ENCODE measurements around the gene CCDC137. TPM values are rescaled to one million over a fixed set of nuclear protein-coding genes. Genes with fewer than 3 reads are reported as not detected.
"Not testable (repeated sequence)": the region's sequence is repeated elsewhere in the genome, so short reads cannot be mapped to it uniquely, and the experiment has no call there.

CCDC137 gene
- total RNA-seq, 1 donor from 2014 or later = 41.3 TPM

DNA sequence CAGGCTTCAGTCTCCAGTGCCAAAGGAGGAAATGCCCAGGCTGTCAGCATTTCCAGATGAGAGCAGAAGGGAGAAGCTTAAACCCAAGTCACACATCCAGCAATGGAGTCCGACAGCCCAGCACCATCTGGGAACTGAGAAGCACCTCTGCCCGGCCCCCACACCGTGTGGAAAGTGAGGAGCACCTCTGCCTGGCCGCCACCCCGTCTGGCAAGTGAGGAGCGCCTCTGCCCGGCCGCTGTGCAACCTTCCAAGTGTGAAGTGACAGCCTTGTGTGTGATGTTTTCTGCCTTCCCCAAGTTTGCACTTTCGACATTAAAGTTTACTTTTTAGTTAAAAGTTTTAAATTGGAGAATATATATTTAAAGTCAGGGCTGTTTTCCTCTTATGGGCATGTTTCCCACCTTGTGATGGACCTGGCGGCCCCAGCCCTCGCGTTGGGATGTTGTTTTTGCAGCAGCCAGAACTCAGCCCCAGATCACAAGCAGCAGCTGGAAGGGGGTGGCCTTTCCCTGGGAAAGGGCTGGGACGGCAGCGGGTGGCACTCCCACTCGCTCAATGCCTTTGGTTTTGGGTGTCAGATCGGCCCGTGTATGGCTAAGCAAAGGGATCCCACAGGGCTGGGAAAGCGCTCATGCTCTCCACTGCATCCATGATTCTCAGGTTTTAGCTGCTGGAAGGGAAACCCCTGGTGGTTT lies 7.2 kb downstream of the CCDC137 start:
- TF ChIP-seq, protein P1, sequence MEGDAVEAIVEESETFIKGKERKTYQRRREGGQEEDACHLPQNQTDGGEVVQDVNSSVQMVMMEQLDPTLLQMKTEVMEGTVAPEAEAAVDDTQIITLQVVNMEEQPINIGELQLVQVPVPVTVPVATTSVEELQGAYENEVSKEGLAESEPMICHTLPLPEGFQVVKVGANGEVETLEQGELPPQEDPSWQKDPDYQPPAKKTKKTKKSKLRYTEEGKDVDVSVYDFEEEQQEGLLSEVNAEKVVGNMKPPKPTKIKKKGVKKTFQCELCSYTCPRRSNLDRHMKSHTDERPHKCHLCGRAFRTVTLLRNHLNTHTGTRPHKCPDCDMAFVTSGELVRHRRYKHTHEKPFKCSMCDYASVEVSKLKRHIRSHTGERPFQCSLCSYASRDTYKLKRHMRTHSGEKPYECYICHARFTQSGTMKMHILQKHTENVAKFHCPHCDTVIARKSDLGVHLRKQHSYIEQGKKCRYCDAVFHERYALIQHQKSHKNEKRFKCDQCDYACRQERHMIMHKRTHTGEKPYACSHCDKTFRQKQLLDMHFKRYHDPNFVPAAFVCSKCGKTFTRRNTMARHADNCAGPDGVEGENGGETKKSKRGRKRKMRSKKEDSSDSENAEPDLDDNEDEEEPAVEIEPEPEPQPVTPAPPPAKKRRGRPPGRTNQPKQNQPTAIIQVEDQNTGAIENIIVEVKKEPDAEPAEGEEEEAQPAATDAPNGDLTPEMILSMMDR (IDR thresholded peaks at IDR 0.05) = no peak
- DNase-seq (no peak), ATAC-seq (ENCODE audit: low read depth) (no peak)
- Mint-ChIP-seq H3K36me3 (ENCODE audit: low read depth) (peaks cover 50% of the 10 kb centered on the region), H3K27ac (no peak overlapping the region), H3K27me3 (no peaks in the 10 kb centered on the region), H3K9me3 (no peaks in the 10 kb centered on the region), H3K4me1 (peaks cover 6% of the 10 kb centered on the region), H3K4me3 (no peak overlapping the region)
- CTCF ChIA-PET = no interaction called here
- intact Hi-C loops (cut with micrococcal nuclease) = no loop called here
- POLR2A ChIA-PET = interaction anchor here (0.6 to 2.3 kb wide), 2 partner anchors 10 to 182 kb away, joined by 6 to 10 read pairs; partner anchors contain the start of genes ARL16 and HGS

DNA sequence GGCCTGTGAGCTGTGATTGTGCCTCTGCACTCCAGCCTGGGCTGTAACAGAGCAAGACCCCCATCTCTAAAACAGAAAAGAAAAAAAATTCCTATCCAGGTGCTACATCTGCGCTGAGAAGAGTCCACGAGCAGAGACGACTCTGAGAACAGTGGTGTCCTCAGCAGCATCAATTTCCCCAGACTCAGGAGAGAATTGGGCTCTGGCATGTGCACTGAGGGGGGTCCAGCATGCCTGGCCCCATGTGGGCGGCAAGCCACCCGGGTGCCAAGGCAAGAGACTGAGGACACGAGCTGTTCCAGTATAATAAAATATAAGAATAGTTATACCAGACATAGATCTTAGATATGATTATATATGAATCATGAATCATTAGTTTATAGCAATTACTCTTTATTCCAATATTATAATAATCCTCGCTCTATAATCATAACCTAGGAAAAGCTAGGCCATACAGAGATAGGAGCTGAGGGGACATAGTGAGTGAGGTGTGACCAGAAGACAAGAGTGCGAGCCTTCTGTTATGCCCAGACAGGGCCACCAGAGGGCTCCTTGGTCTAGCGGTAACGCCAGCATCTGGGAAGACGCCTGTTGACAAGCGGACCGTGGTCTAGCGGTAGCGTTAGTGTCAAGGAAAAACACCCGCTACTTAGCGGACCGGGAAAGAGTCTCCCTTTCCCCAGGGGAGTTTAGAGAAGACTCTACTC lies 9.1 kb downstream of the CCDC137 start:
- not testable (repeated sequence) for H3K4me3 Mint-ChIP-seq

DNA sequence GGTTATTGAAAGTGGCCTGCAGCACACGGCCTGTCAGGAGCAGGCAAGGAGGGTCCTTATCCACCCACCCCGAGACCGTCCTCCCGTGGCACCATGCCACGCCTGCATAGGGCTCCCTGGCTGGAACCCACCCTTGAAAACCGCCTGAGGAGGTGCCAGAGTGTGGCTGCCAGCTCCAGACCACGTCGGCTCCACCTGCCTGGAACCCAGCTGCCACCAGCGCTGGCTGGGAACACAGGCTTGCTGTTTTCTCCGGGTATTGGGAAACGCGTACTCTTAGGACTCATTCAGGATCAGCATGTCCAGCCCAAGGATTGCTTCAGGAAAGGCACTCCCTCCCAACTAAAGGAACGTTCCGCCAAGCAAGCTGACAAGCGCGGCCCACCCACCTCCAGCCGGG lies 10.4 kb downstream of the CCDC137 start:
- ChIA-PET CTCF (no interaction called here), POLR2A (interaction anchor here (0.7 kb wide), 1 partner anchor 1100 kb away, joined by 4 read pairs; no protein-coding TSS in a partner anchor)
- intact Hi-C loops (cut with micrococcal nuclease) = no loop called here
- DNase-seq = no peak
- no peak for ATAC-seq (ENCODE audit: low read depth)
- Mint-ChIP-seq H3K4me3 (no peak overlapping the region), H3K27me3 (no peaks in the 10 kb centered on the region), H3K9me3 (no peaks in the 10 kb centered on the region), H3K27ac (no peak overlapping the region), H3K4me1 (peaks cover 8% of the 10 kb centered on the region), H3K36me3 (ENCODE audit: low read depth) (peaks cover 35% of the 10 kb centered on the region)
- TF ChIP-seq, protein P1 (IDR thresholded peaks at IDR 0.05) = no peak

More for the DNA sequence above, 9.1 kb downstream of the CCDC137 start:
- ATAC-seq (ENCODE audit: low read depth); DNase-seq; intact Hi-C loops (cut with micrococcal nuclease); H3K9me3 Mint-ChIP-seq; H3K27me3 Mint-ChIP-seq; H3K4me1 Mint-ChIP-seq; H3K27ac Mint-ChIP-seq: not testable (repeated sequence)
- peaks cover 41% of the 10 kb centered on the region for H3K36me3 Mint-ChIP-seq (ENCODE audit: low read depth)
- ChIA-PET CTCF (interaction anchor here (0.8 to 1.2 kb wide), 3 partner anchors 10 to 179 kb away, joined by 3 to 4 read pairs (median 4); no protein-coding TSS in a partner anchor), POLR2A (interaction anchor here (0.7 to 2.3 kb wide), 4 partner anchors 8 to 197 kb away, joined by 4 to 15 read pairs (median 7); partner anchors contain the start of genes ARHGDIA, ARL16, CCDC137 and HGS)

DNA sequence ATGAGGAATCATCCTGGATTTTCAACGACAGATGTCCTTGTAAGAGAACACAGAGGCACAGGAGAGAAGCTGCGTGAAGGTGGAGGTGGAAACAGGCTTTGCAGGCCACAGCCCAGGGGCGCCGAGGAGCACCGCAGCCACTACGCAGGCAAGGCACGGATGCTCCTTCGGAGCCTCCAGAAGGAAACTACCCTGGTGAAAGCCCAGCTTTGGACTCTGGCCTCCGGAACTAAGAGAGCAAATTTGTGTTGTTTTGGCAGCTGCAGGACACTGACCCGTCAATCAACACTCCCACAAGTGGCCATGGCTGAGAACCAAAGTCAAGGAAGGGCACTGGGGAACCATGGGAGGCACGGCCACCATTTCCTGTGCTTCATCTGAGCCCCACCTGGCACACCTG lies 13.6 kb downstream of the CCDC137 start:
- TF ChIP-seq, protein P1 (IDR thresholded peaks at IDR 0.05) = no peak
- H3K27me3 Mint-ChIP-seq = no peaks in the 10 kb centered on the region
- no peak overlapping the region for H3K27ac Mint-ChIP-seq
- H3K4me3 Mint-ChIP-seq = no peak overlapping the region
- DNase-seq = no peak
- intact Hi-C loops (cut with micrococcal nuclease) = loop anchor here (5.0 kb wide), 1 partner anchor 777 kb away; the partner anchor contains the start of gene NARF
- no peaks in the 10 kb centered on the region for H3K9me3 Mint-ChIP-seq
- CTCF ChIA-PET = no interaction called here
- POLR2A ChIA-PET = interaction anchor here (0.7 kb wide), 2 partner anchors 120 to 424 kb away, joined by 6 to 7 read pairs; no protein-coding TSS in a partner anchor
- H3K4me1 Mint-ChIP-seq = peaks cover 28% of the 10 kb centered on the region
- ATAC-seq (ENCODE audit: low read depth) = no peak
- peaks cover 16% of the 10 kb centered on the region for H3K36me3 Mint-ChIP-seq (ENCODE audit: low read depth)

DNA sequence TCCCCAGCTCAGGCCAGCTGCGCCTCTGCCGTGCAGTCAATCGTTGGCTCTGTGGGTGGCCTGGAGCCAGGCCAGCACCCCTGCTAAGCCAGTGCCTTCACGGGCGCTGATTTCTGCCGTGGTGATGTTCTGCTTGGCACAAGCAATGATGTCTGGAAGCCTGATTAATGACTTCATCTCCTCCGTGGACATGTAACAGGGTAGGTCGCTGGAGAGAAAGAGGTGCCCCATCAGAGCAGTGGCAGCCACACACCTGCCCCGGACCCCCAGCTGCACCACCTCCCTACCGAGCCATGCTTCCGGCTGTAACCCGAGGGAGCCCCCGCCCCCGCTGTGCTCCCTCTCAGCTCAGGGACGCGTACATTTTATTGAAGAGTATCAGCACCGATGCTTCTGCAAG lies 15.1 kb downstream of the CCDC137 start:
- ATAC-seq (ENCODE audit: low read depth) (no peak), DNase-seq (no peak)
- CTCF ChIA-PET = no interaction called here
- Mint-ChIP-seq H3K27me3 (no peaks in the 10 kb centered on the region), H3K9me3 (no peaks in the 10 kb centered on the region), H3K4me1 (peaks cover 32% of the 10 kb centered on the region), H3K36me3 (ENCODE audit: low read depth) (peaks cover 28% of the 10 kb centered on the region), H3K4me3 (peak overlapping the region; percentile 11), H3K27ac (no peak overlapping the region)
- intact Hi-C loops (cut with micrococcal nuclease) = loop anchor here (5.0 kb wide), 1 partner anchor 776 kb away; the partner anchor contains the start of gene NARF
- POLR2A ChIA-PET = interaction anchor here (3.1 kb wide), 1 partner anchor 16 kb away, joined by 26 read pairs; the partner anchor contains the start of genes CCDC137 and OXLD1
- TF ChIP-seq, protein P1 (IDR thresholded peaks at IDR 0.05) = no peak
